Measurements from ENCODE around the gene NPRL2. TPM values are rescaled to one million over a fixed set of nuclear protein-coding genes. Genes with fewer than 3 reads are reported as not detected.

Gene NPRL2
- total RNA-seq, 1 donor from 2014 or later, result 18.0 TPM

GRCh38 chr3:50359760-50360110 lies 9.2 kb upstream of the NPRL2 start:
- no peak for TF ChIP-seq CTCF (IDR thresholded peaks at IDR 0.05; ENCODE audit: insufficient read depth, low read length, poor library complexity, severe bottlenecking)
- peak overlapping the region; percentile 28 for H3K4me3 ChIP-seq (ENCODE audit: low read depth, low read length)
- DNase-seq (ENCODE audit: low read depth), result no peak
- no peaks in the 10 kb centered on the region for H3K27me3 ChIP-seq (ENCODE audit: control insufficient read depth, insufficient read depth, low read length)
- peaks cover 2% of the 10 kb centered on the region for H3K36me3 ChIP-seq (ENCODE audit: control insufficient read depth, insufficient read depth, low read length)

- Histone ChIP-seq H3K27me3 (ENCODE audit: control insufficient read depth, insufficient read depth, low read length) (no peaks in the 10 kb centered on the region), H3K36me3 (ENCODE audit: control insufficient read depth, insufficient read depth, low read length) (peaks cover 2% of the 10 kb centered on the region), H3K4me3 (ENCODE audit: low read depth, low read length) (peak within 1 kb of the TSS; percentile 83)
- DNase-seq (ENCODE audit: low read depth), result peak; percentile 98
- no peak for TF ChIP-seq CTCF (IDR thresholded peaks at IDR 0.05; ENCODE audit: insufficient read depth, low read length, poor library complexity, severe bottlenecking)
These were observed 8.6 kb upstream of the NPRL2 start, which contains the start of gene TMEM115 for GRCh38 chr3:50358911-50359759. Gene TMEM115, minus strand, starts transcription at chr3:50359521. Its CDS starts 458 bp downstream, at chr3:50359063.

GRCh38 chr3:50358355-50358910 lies 7.9 kb upstream of the NPRL2 start:
- H3K36me3 ChIP-seq (ENCODE audit: control insufficient read depth, insufficient read depth, low read length), result peaks cover 2% of the 10 kb centered on the region
- TF ChIP-seq CTCF (IDR thresholded peaks at IDR 0.05; ENCODE audit: insufficient read depth, low read length, poor library complexity, severe bottlenecking), result no peak
- DNase-seq (ENCODE audit: low read depth), result no peak

GRCh38 chr3:50357481-50357880 lies 6.9 kb upstream of the NPRL2 start:
- Histone ChIP-seq H3K36me3 (ENCODE audit: control insufficient read depth, insufficient read depth, low read length) (peaks cover 2% of the 10 kb centered on the region), H3K27me3 (ENCODE audit: control insufficient read depth, insufficient read depth, low read length) (no peaks in the 10 kb centered on the region), H3K4me3 (ENCODE audit: low read depth, low read length) (peak overlapping the region; percentile 83)
- no peak for TF ChIP-seq CTCF (IDR thresholded peaks at IDR 0.05; ENCODE audit: insufficient read depth, low read length, poor library complexity, severe bottlenecking)
- DNase-seq (ENCODE audit: low read depth), result no peak

More at GRCh38 chr3:50358355-50358910, 7.9 kb upstream of the NPRL2 start:
- H3K4me3 ChIP-seq (ENCODE audit: low read depth, low read length), result peak overlapping the region; percentile 83
- no peaks in the 10 kb centered on the region for H3K27me3 ChIP-seq (ENCODE audit: control insufficient read depth, insufficient read depth, low read length)

GRCh38 chr3:50356553-50356952 lies 6.0 kb upstream of the NPRL2 start:
- no peak for DNase-seq (ENCODE audit: low read depth)
- Histone ChIP-seq H3K27me3 (ENCODE audit: control insufficient read depth, insufficient read depth, low read length) (no peaks in the 10 kb centered on the region), H3K36me3 (ENCODE audit: control insufficient read depth, insufficient read depth, low read length) (peaks cover 2% of the 10 kb centered on the region), H3K4me3 (ENCODE audit: low read depth, low read length) (no peak overlapping the region)
- TF ChIP-seq CTCF (IDR thresholded peaks at IDR 0.05; ENCODE audit: insufficient read depth, low read length, poor library complexity, severe bottlenecking), result no peak
